Activated T-cell treated with anti-CD3 and anti-CD28 coated beads, Interleukin-2, amount 50 U/mL, for 4 hours (primary cell): ENCODE measurements around the gene FAM131B. TPM values are rescaled to one million over a fixed set of nuclear protein-coding genes. Genes with fewer than 3 reads are reported as not detected.
"Not testable (repeated sequence)": the region's sequence is repeated elsewhere in the genome, so short reads cannot be mapped to it uniquely, and the experiment has no call there.

Source experiments
- ATAC-seq, 2 donors: fragments of 200-7000 bp; cut with Tn5 transposase; one replicate each; pipeline ENCODE4 v1.10.0; 2021
- DNase-seq: peaks from one replicate; pipeline ENCODE4 v3.0.0-alpha.2; 2020
- H3K27me3 Mint-ChIP-seq: one replicate; pipeline ENCODE4 v1.8.0; 2021; ENCODE audit warnings: low read depth, mixed read lengths
- H3K36me3 Mint-ChIP-seq: one replicate; pipeline ENCODE4 v1.8.0; 2022; ENCODE audit warnings: mixed read lengths; ENCODE audit not compliant: insufficient read depth
- H3K4me1 Mint-ChIP-seq: one replicate; pipeline ENCODE4 v1.8.0; 2021; ENCODE audit warnings: low read depth, mixed read lengths
- H3K4me3 Mint-ChIP-seq: one replicate; pipeline ENCODE4 v1.8.0; 2021; ENCODE audit warnings: mild to moderate bottlenecking, moderate library complexity, mixed read lengths
- H3K9me3 Mint-ChIP-seq: one replicate; pipeline ENCODE4 v1.8.0; 2021; ENCODE audit warnings: mixed read lengths
- total RNA-seq, 3 donors: library from RNA; stranded (reverse); gene quantifications; one replicate each; pipeline ENCODE4 v1.2.1, GENCODE V29; 2021

The FAM131B gene
- total RNA-seq, 3 donors from 2014 or later: 0.28 to 0.50 (median 0.43) TPM

GRCh38 chr7:143398616-143399015 is 36.1 kb upstream of the FAM131B start:
- Mint-ChIP-seq H3K27me3 (no peaks in the 10 kb centered on the region), H3K4me1 (peaks cover 16% of the 10 kb centered on the region), H3K9me3 (no peaks in the 10 kb centered on the region), H3K36me3 (peaks cover 2% of the 10 kb centered on the region), H3K4me3 (no peak overlapping the region)
- ATAC-seq (no peak), DNase-seq (no peak)

DNA sequence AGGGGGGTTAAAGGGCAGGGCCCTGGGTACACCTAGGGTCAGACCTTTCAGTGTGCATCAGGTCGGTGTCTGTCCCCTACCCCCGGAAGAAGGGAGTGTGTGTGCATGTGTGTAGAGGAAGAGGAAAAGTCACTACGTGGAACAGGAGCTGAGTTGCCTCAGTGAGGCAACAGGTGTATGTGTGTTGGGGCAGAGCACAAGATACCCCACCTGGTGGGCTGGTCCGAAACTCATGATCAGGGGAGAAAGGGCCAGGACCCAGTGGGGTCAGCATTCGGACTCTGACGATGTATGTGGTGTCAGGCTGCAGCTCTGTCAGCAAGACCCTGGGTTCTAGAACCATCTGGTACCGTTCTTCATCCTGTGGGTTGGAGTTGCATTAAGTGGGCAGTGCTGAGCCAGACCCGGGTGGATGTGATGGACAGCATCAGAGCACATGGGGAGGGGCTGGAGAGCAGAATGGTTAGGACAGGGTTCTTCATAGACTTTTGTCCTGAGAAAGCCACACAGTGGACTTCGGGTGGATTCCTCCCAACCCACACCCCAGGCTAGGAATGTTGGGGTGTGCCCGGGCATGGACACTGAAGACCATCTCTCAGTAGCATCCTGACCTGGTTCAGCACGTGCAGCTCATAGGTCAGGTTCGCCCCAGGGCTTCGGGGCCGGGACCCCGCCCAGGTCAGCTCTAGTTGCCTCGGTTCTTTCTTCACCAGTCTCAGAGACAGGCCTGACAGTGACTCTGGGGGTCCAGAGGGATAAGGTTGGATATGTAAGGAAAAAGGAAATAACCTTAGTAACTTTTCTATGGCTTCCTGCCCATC is 35.4 kb upstream of the FAM131B start:
- H3K36me3 Mint-ChIP-seq: peaks cover 4% of the 10 kb centered on the region
- H3K4me3 Mint-ChIP-seq: no peak overlapping the region
- H3K4me1 Mint-ChIP-seq: peaks cover 13% of the 10 kb centered on the region
- no peak for ATAC-seq
- DNase-seq: no peak
- no peaks in the 10 kb centered on the region for H3K9me3 Mint-ChIP-seq
- no peaks in the 10 kb centered on the region for H3K27me3 Mint-ChIP-seq

DNA sequence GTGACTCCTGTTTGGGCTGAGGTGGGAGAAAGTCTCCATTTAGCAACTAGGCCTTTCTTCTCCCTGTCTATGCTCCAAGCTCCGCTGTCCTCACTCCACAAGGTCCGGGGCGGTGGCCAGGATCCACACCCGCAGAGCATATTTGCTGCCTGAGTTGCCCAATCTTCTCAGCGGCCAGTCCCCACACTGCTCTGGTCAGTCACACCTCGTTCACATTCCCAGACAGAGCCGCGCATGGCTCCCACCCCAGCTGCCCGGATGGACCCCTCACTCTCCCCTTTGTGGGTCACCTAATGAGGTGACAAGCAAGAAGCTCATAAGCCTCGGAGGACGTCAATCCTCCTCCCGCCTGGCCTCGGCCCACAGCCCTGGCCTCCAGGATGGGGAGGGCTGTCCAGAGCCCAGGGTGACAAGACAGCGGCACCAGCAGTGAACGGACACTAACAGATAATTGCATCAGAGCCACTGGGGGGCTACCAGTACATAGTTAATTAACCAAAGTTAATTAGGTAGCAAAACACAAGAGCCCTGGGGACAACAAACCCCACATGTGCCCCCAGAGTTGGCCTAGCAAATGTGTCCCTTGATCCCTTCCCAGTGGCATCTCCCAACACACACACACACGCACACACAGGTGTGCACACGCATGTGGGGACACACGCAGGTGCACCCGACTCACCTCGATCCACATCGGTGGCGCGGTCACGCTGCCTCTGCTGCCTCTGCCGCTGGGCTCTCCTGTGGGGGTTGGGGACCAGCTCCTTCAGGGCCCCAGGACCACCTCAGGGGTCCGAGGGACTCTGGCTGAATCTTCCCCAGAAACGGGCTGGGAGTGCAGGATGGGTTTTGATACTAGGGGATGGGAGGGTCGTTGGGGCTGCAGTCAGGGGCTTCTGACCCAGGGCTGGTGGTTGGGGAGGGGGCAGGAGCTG is 34.4 kb upstream of the FAM131B start:
- Mint-ChIP-seq H3K4me1 (peaks cover 9% of the 10 kb centered on the region), H3K9me3 (no peaks in the 10 kb centered on the region), H3K36me3 (peaks cover 5% of the 10 kb centered on the region), H3K27me3 (no peaks in the 10 kb centered on the region), H3K4me3 (no peak overlapping the region)
- no peak for ATAC-seq
- DNase-seq: no peak

DNA sequence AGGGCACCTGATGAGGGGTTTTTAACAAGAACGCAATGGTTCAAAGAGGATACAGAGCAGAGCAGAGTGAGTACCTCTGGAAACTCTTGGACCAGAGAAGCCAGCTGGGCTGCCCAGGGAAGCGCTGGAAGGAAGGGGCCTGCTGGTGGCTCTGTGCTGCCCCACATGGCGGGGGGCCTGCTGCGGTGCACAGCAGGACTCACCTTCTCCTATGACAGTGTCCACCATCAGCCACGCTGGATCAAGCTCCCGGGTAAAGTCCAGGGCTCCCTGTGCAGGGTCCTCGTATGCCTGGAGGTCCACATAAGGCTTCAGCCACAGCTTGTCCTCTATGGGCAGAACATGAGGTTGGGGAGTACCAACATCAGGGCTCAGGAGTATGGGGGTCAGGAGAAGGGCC is 33.7 kb upstream of the FAM131B start:
- Mint-ChIP-seq H3K27me3 (no peaks in the 10 kb centered on the region), H3K4me3 (no peak overlapping the region), H3K36me3 (peaks cover 5% of the 10 kb centered on the region), H3K4me1 (peaks cover 9% of the 10 kb centered on the region), H3K9me3 (no peaks in the 10 kb centered on the region)
- DNase-seq: no peak
- ATAC-seq: no peak

GRCh38 chr7:143395187-143396149 is 33.0 kb upstream of the FAM131B start:
- no peaks in the 10 kb centered on the region for H3K9me3 Mint-ChIP-seq
- H3K36me3 Mint-ChIP-seq: peaks cover 8% of the 10 kb centered on the region
- peaks cover 9% of the 10 kb centered on the region for H3K4me1 Mint-ChIP-seq
- DNase-seq (no peak), ATAC-seq (no peak)
- H3K4me3 Mint-ChIP-seq: no peak overlapping the region
- H3K27me3 Mint-ChIP-seq: no peaks in the 10 kb centered on the region

DNA sequence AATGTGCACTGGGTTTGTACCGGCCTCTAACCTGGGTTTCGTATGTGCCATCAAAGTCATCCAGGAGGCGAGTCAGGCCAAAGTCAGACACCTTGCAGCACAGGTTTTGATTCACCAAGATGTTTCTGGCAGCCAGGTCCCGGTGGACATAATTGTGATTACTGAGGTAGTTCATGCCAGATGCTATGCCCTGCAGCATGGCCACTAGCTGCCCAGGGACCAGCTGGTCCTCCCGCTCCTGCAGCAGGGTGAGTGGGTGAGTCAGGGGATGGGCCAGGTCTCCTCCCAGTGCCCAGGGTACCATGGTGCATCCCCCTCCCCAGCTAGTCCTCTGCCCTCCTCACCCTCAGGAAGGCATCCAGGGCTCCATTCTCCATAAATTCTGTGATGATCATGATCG is 32.3 kb upstream of the FAM131B start:
- Mint-ChIP-seq H3K9me3 (no peaks in the 10 kb centered on the region), H3K4me1 (peaks cover 13% of the 10 kb centered on the region), H3K27me3 (no peaks in the 10 kb centered on the region), H3K36me3 (peaks cover 12% of the 10 kb centered on the region), H3K4me3 (no peak overlapping the region)
- DNase-seq (no peak), ATAC-seq (no peak)

- Mint-ChIP-seq H3K4me1 (peaks cover 21% of the 10 kb centered on the region), H3K27me3 (no peaks in the 10 kb centered on the region), H3K36me3 (peaks cover 16% of the 10 kb centered on the region), H3K9me3 (no peaks in the 10 kb centered on the region), H3K4me3 (no peak overlapping the region)
- ATAC-seq (no peak), DNase-seq (no peak)
These were observed 31.6 kb upstream of the FAM131B start for GRCh38 chr7:143394068-143394467.

DNA sequence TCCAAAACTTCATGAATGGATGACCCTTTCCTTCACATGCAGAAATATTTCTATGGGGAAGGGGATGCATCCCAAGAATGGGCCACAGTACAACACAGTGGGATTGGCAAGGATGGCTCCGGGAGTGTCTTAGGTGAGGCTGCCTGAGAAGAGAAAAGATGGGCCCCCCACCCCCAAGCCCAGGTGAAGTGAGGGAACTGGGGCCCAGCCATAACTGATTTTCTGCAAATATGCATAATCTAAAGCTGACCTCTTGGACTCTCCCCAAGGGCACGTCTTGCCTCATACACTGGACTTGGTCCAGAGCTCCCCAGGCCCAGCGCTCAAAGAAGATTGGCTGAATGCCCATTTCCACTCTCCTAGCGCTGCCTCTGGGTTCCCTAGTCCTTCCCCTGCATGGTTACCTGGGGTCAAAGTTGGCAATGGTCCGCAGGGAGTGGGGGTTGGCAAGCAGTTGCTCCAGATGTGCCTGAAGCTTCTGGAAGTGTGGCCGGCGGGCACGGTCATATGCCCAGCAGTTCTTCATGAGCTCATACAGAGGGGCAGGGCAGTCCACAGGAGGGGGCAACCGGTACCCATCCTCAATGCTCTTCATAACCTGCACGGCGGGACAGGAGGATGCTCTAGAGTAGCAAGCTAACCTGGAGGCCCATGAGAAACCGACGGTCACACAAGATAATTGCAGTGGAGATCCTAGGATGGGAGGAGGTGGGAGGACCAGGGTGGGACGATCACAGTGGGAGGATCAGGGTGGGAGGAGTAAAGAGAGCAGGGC is 30.9 kb upstream of the FAM131B start:
- Mint-ChIP-seq H3K4me3 (no peak overlapping the region), H3K9me3 (no peaks in the 10 kb centered on the region), H3K36me3 (peaks cover 16% of the 10 kb centered on the region), H3K27me3 (no peaks in the 10 kb centered on the region), H3K4me1 (peaks cover 22% of the 10 kb centered on the region)
- DNase-seq (no peak), ATAC-seq (no peak)

DNA sequence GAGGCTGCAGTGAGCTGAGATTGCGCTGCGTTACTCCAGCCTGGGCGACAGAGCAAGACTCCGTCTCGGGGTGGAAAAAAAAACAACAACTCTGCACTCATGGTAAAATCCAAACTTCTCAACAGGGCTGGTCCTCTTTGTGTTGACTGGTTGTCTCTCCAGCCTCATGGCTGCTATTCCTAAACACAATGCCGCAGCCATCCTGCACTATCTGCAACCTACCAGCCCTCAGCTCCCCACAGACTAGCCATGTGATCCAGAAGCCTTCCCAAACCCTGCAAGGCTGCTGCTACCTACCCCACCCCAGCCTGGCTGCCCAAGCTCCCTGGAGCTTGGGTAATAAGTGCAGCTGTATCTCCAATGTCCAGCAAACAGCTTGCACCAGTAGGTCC is 30.4 kb upstream of the FAM131B start:
- H3K4me3 Mint-ChIP-seq: no peak overlapping the region
- no peaks in the 10 kb centered on the region for H3K27me3 Mint-ChIP-seq
- peaks cover 16% of the 10 kb centered on the region for H3K36me3 Mint-ChIP-seq
- no peaks in the 10 kb centered on the region for H3K9me3 Mint-ChIP-seq
- ATAC-seq (no peak), DNase-seq (no peak)
- H3K4me1 Mint-ChIP-seq: peaks cover 22% of the 10 kb centered on the region

DNA sequence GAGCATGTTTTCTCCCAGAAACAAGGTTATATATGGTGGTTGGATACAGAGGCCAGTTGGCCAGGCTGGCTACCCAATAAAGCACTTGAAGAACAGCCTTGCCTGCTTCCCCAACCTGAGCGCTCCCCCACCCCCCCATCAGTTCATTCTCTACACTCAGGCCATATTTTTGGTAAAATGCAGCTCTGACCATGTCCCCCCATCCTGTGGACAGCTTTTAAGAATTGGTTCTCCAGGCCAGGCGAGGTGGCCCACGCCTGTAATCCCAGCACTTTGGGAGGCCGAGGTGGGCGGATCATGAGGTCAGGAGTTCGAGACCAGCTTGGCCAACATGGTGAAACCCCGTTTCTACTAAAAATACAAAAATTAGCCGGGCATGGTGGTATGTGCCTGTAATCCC is 29.9 kb upstream of the FAM131B start:
- Mint-ChIP-seq H3K4me1 (peaks cover 22% of the 10 kb centered on the region), H3K36me3 (peaks cover 16% of the 10 kb centered on the region)
- H3K27me3 Mint-ChIP-seq, DNase-seq, ATAC-seq, H3K4me3 Mint-ChIP-seq, H3K9me3 Mint-ChIP-seq: not testable (repeated sequence)

DNA sequence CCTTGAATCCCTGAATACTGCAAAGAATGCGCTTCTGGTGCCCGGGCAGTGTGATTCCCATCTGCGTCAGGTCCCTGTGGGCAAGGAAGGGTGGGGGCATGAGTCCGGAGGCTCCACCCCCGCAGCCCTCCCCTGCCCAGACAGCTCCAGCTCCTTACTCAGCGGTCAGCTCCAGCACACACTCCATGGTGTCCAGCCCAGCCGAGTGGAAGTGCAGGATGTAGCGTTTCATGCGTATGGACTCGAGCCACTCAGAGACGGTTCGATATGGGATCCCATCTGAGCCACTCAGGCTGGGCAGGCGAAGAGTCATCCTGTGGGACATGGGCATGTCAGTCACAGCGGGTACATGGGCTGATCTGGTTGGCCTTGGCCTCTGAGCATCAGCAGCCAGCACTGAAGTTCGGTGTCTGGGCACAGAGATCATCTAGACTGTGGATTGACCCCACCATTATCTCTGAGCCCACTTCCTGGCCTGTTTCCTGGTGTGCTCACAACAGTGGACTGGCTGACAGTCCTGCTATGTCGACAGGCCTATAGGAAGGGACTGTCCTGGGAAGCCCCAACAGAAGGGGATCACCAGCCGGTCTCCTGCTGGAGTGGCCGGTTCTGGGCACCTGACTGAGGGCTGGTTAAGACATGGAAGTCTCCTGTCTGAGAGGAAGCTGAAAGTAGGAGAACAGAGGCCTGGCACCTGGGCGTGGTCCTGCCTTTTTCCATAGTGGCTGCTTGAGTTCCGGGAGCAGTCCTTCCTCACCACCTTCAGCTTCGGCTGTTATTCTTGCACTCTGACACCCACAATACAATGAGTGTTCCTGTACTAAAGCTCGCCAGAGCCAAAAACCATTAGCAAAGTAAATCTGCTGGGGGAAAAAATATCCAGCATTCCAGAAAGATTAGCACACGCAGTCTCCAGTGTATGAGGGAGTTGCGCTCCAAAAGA is 29.2 kb upstream of the FAM131B start:
- no peak for ATAC-seq

DNA sequence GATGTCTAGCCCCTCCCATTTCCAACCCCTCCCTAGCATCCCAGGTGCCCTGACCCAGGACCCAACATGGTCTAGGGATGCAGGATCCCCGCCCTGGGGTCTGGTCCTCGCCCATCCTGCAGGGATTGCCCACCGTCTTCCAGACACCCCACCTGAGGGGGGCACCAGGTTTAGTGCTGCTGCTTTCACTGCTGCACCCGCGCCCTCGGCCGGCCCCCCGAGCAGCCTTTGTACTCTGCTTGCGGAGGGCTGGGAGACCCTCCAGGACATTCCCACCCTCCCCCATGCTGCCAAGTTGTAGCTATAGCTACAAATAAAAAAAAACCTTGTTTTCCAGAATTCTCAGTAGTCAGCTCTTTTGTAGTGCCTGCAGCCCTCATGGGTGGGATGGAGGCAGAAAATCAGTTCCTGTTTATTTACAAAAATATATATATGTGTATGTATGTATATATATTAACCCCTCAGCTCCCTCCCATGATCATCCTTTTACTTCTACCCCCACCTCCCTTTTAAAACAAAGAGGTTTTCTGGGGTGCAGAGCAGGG is 28.3 kb upstream of the FAM131B start:
- Mint-ChIP-seq H3K36me3 (peaks cover 16% of the 10 kb centered on the region), H3K4me3 (no peak overlapping the region), H3K27me3 (no peaks in the 10 kb centered on the region), H3K4me1 (peaks cover 22% of the 10 kb centered on the region), H3K9me3 (no peaks in the 10 kb centered on the region)
- DNase-seq (no peak), ATAC-seq (no peak)

More for the DNA sequence above, 29.2 kb upstream of the FAM131B start:
- no peak for DNase-seq
- Mint-ChIP-seq H3K9me3 (no peaks in the 10 kb centered on the region), H3K36me3 (peaks cover 16% of the 10 kb centered on the region), H3K27me3 (no peaks in the 10 kb centered on the region), H3K4me3 (no peak overlapping the region), H3K4me1 (peaks cover 22% of the 10 kb centered on the region)
